AG08395 (cell line): ENCODE data around the gene USHBP1.

ENCODE experiments used
- DNase-seq: peaks from one replicate; pipeline ENCODE4 v3.0.0; 2012; ENCODE audit warnings: mixed read lengths, low spot score

Gene USHBP1

DNA sequence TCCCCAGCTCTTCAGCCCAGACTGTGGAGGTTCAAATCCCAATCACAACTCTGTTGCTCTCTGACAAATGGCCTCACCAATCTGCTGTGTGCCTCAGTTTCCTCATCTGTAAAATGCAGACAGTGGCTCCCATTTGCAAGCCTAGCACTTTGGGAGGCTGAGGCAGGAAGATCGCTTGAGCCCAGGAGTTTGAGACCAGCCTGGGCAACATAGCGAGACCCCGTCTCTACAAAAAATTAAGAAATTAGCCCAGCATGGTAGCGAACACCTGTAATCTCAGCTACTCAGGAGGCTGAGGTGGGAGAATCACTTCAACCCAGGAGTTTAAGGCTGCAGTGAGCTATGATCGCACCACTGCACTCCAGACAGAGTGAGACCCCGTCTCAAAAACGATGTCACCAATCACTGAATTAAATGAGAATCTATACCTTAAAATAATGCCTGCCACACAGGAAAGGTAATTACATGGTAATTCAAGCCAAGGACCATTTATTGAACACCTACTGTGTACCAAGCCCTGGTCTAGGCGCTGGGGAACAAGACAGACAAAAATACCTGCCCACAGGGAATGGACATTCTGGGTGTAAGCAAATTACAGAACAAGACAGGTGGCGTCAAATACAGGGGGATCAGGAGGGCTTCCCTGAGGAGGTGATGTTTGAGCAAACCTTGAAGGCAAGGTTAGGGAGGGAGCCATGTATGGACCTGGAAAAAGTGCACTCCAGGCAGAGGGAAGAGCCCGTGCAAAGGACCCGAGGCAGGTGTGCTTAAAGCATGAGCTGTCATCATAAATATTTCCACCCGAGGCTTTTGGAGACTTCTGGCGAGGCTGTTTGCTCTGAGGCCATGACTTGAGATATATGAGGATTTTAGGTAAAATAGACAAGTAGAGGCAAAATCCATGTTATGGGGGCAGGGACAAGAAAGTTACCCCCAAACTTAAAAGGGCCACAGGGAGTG is 26.5 kb downstream of the USHBP1 start:
- DNase-seq, result no peak

DNA sequence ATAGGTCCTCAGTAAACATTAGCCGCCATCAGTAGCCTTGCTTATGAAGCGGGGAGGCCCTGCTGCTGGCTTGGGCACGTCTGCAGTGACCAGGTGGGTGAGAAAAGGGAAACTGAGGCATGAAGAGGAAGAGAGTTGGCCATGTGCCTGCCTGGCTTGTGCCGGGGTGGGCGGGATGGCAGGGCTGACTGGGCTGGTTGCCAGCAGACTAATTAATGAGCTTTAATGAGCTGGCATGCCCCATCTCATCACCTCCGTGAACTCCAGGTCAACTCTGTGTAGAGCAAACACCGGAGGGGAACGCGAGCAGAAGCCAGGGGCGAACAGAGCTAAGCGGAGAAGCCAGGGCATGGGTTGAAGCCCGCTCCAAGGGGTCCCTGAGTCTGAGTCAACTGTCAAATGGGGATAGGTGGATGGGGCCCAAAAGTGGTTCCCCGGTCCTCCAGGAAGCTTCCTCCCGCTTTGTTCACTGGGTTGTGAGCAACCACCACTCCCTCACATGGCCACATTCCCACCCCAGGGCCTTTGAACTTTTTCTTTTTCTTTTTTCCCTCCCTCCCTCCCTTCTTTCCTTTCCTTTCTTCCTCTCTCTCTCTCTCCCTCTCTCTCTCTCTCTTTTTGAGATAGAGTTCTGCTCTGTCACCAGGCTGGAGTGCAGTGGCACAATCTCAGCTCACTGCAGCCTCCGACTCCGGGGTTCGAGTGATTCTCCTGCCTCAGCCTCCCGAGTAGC is 27.6 kb downstream of the USHBP1 start:
- DNase-seq, result no peak

DNA sequence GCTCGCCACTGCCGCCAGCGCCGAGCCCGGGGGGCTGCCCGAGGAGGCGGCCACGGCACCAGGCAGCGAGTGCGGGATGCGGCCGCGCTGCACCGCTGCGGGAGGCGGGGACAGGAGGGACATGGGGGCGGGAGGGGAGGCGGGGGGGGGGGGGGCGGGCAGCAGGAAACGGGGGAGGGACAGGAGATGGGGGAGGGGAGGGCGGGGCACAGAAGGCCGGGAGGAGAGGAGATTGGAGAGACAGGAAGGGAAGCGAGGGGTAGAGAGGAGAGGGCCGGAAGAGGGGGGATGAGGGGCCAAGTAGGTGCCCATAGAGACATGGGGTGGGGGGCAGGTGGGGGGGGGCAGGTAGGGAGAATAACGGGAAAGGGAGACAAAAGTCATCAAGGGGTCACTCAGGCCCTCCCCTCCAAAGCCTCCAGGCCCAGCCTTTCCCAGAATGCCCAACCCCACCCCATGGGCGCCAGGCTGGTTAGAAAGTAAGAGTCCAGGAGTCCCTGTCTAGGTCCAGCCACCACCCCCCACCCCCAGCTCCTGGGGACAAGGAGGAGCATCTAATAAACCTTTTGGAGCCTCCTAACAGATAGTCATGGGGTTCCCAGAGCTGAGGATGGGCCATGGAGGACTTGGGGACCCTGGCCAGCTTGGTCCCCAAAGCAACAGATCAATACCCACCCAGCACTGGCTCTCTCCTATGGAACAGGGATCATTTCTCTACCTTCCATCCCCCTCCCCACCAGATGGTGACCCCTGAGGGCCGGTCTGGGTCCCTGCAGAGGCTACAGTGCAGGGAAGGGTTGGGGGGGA is 28.4 kb downstream of the USHBP1 start:
- DNase-seq, result no peak

DNA sequence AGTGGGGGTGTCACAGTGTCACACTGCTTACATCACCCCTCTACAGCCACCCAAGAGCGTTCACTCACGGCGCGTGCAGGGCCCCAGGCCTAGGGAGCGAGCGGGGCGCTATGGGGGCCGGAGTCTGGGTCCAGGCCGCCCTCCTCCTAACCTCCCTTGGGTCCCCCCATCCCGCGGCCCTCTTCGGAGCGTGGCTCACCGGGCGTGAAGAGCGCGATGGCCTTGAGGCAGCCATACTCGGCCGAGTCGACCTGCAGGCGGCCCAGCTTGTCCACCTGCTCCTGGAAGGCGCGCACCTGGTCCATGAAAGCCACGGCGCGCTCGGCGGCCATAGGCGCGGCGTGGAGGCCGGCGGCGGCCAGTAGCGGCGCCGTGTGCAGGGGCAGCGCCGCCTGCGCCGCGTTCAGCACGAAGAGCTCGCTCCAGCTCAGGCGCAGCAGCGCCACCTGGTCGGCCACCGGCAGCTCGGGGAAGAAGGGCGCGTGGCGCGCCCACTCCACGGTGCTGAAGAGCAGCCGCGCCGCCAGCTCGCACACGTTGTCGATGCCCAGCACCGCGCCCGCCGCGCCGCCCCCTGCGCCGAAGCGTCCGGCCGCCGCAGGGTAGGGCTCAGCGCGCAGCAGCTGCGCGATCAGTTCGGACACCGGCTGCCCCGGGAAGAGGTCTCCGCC is 29.1 kb downstream of the USHBP1 start:
- DNase-seq, result peak; percentile 47

DNA sequence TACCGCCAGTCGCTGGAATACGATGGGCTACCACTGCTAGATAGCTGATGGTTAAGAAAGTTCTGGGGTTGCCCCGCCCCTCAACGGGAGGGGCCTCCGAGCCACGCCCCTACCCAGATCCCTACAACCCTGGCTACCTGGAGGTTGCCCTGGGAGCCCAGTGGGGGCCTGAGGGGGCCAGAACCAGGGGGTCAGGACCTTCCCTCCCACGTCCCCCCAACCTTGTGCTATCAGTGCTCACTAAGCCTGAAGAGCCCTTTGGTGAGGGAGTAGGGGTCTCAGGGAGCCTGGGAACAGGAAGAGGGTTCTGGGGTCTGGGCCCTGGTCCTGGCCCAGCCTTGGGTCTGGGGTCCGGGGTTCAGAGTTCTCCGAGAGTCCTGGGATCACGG is 29.6 kb downstream of the USHBP1 start:
- peak; percentile 58 for DNase-seq

DNA sequence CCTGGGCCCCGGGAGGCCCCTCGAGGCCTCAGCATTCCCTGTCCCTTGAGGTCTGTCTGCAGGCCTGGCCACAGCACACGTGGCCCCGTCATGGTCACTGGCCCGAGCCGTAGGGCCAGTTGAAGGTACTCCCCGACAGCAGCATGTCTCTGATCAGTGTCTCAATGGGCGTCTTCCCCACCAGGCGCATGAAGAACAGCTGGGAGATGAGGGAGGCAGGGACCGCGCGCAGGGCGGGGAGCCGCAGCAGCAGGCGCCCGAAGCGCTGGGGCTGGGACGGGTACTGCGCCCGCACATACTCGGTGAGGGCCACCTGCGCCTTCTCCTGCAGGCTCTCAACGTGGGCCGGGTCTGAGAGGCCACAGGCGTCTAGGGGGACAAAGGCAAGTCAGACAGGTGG is 32.3 kb downstream of the USHBP1 start:
- no peak for DNase-seq

DNA sequence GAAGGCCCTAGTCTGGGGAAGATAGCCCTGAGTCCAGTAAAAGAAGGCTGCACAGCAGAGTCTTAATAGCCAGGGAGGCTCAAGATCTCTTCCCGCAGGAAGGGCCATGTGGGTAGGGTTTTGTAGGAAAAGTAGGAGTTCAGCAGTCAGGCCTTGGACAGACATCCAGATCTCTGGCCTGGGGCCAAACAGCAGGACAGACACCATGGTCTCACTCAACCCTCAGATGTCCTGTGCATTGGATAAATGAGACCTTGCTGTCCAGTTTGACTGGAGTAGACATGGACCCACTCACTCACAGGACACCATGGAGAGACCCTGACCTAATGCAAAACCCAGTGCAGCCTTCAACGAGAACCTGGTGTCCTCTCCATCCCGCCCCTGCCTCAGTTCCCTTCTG is 34.7 kb downstream of the USHBP1 start:
- no peak for DNase-seq

DNA sequence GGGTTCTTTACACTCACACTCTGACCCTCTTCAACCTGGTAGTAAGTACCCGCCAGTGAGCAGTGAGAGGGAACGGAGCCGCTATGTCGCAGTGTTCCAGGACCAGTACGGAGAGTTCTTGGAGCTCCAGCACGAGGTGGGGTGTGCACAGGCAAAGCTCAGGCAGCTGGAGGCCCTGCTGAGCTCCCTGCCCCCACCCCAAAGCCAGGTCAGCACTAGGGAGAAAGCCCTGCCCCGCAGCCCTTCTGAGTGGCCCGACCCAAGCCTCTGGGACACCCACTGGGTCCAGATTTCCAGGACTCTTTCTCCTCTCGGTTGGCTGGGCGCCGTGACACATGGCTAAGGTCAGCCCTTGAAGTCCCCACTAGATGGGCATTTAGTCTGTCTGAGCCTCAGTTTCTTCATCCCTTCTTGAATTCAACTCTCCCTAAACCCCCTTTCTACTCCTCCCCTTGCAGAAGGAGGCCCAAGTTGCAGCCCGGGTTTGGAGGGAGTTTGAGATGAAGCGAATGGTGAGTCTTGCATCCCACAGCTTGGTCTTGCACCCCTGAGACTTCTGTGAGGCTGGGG is 36.7 kb downstream of the USHBP1 start:
- DNase-seq, result no peak

DNA sequence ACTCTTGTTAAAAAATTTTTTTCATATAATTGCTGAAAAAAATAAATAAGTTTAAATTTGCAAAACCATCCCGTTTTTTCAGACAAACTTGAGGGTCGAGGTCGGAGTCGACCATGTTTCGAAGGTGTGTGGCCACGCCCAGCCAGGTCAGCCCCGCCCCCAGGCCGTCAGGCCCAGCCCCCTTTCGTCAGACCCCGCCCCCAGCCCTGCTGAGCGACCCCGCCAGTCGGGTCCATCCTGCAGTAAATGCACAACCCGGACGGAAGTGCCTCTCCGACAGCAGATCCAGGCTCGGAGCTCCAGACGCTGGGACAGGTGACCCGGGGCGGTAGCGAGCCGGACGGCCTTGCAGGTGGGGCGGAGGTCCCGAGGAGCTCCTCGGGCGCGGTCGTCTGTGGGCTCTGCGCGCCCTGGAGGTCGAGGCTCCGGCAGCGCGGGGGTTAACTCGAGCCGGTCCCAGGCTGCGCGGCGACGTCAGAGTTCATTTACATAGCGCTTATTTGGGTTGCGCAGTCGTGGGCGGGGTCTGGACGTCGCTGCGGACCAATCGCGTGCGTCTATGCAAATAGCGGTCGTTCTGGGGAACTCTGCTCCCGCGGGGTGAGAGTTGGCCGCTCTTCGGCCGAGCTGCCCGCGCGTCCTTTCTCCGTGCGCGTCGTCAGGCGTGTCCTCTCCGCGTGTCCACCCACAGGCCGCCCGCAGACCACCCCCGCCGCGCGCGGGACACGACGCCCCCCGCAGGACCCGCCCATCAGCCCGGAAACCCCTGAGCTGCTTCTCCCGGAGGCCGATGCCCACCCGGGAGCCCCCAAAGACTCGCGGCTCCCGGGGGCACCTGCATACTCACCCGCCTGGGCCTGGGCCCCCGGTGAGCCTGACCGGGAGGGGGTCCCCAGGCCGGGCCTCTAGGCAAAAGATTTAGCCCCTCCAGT is 38.3 kb downstream of the USHBP1 start, which contains the start of gene OCEL1:
Gene OCEL1, plus strand, starts transcription at position 225 of the 932 bp plus-strand sequence. Its CDS starts 22 bp downstream, at position 247.
- peak; percentile 97 for DNase-seq

DNA sequence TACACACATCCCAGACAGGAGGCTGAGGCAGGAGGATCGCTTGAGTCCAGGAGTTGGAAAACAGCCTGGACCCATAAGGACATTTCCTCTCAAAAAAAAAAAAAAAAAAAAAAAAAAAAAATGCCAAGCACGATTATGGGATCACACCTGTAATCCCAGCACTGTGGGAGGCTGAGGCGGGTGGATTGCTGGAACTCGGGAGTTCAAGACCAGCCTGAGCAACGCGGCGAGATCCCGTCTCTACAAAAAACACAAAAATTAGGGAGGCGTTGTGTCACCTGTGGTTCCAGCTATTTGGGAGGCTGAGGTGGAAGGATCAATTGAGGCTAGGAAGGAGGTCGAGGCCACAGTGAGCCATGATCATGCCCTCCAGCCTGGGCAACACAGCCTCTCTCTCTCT is 39.5 kb downstream of the USHBP1 start:
- no peak for DNase-seq

DNA sequence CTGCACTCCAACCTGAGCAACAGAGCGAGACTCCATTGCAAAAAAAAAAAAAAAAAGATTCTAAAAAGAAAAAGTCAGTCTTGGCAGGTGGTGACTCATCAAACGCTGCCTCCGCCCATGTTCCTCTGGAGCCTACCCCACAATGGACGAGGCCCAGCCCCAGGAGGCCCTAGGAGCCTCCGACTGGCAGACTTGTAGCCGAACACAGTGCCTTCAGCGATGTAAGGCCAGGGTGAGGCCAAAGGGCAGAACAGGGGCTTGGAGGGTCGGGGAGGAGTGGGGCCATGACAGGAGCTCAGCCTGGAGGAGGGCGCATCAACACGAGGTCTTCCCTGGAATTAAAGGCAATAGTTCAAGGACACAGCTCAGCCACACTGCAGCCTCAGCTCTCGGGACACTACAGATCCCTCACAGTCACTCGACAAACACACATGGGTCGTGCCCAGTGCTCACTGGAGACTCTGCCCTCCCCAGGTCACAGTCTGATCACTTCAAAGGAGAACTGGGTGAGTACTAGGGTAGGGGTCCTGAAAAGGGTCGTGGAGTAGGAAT is 44.3 kb downstream of the USHBP1 start:
- peak; percentile 71 for DNase-seq

DNA sequence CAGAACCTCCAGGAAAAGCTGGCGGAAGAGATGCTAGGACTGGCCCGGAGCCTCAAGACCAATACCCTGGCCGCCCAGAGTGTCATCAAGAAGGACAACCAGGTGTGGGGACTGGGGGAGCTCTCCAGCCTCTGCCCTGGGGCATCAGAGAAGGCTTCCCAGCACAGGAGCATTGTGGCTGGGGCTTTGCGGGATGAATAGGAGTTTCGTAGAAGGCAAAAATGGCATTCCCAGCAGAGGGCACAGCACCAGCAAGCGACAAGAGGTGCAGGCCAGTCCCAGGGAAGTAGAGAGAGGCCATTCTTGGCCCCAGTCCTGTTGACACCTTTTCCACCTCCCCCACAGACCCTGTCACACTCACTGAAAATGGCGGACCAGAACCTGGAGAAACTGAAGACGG is 45.3 kb downstream of the USHBP1 start:
- DNase-seq, result no peak

DNA sequence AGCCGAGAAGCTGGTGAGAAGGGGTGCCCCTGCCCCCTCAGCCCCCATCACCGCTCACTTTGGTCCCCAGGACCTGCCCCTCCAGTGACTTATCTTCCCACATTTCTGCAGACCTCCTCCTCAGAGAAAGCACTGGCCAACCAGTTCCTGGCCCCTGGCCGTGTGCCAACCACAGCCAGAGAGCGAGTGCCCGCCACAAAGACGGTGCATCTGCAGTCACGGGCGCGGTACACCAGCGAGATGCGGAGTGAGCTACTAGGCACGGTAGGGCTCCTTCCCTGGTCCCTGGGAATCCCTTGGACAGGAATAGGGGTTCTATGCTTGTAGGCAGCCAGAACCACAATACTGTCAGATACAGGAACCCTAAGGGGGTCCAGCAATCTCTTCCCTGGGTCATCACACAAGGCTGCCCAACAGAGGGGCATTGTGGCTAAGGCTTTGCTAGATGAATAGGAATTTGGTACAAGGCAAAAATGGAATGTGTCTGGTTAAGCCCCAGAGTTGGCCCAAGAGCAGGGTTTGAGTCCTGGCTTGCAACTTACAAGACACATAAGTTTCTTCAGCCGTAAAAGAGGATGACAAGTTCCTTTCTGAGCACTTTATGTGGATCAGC is 48.4 kb downstream of the USHBP1 start:
- DNase-seq, result no peak

DNA sequence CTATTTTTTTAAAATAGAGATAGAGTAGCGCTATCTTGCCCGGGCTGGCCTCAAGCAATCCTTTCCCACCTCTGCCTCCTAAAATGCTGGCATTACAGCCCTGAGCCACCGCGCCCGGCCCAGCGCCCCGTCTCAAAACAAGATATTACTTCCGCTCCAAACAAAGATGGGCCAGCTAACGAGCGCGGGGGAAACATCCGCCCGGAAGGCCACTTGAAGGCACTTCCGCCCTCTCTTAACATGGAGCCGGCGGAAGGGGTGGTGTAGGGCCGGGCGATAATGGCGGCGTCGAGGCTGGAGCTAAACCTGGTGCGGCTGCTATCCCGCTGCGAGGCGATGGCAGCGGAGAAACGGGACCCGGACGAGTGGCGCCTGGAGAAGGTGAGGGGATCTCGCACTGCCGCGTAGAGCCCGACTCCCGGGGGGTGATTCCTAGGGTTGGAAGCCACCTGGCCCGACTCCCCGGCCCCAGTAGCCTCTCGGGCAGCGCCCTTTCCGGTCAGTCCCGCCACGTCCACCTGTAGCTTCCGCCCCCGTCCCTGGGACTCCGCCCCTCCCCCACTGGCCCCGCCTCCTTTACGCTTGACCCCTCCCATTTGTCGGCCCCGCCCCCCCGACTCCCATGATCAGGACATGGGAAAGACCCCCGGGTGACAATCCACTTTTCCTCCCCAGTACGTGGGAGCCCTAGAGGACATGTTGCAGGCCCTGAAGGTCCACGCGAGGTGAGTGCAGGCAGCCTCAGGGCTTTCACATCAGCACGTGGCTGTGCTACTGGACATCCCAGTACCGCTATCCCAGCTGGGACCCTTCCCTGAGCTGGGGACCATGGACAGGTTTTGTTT is 49.2 kb downstream of the USHBP1 start, which contains the start of gene USE1:
Gene USE1, plus strand, starts transcription at position 231 of the 845 bp plus-strand sequence. Its CDS starts 49 bp downstream, at position 280.
- peak; percentile 93 for DNase-seq

DNA sequence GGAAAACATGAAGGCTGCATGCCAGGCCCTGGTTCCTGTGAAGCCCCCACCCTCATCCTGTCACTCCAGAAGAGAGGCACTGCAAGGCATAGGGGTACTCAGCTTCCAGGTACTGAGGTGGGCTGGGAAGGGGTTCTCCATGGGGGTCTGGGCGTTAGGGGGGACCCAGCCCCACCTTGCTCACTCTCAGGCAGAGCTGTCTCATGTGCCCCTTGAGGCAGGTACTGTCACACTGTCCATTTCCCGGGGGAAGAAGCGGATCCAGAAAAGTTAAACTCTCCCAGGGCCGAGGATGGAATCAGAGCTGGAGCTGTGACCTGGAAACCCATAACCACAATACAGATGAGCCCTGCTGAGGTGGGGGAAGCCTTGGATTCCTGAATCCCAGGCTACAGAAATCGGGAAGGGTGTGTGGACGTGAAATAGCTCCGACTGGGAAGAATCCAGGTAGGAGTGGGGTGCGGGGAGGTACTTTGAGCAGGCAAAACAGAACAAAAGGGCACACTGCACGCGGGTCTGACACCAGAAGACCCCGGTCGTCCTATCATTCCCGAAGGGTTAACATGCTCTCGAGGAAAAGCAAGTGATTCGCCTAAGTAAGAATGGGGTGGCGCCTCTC is 49.9 kb downstream of the USHBP1 start:
- no peak for DNase-seq

DNA sequence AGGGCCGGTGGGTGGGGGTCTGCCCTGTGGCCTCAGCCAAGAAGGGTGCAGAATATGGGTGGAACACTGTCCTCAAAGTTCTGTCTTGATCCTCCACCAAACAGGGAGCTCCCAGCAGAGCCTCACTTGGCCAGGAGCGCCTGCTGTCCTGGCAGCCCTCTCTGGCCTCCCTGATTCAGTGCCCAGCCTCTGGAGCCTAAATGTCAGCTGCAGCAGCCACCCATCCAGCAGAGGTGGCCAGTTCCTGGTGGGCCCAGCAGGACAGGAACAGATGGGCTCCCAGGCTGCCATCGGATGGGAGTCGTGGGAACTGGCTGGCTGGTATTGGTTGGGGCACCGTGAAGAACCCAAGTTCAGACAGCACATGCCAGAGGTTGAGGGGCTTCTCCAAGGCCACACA is 51.2 kb downstream of the USHBP1 start:
- no peak for DNase-seq

DNA sequence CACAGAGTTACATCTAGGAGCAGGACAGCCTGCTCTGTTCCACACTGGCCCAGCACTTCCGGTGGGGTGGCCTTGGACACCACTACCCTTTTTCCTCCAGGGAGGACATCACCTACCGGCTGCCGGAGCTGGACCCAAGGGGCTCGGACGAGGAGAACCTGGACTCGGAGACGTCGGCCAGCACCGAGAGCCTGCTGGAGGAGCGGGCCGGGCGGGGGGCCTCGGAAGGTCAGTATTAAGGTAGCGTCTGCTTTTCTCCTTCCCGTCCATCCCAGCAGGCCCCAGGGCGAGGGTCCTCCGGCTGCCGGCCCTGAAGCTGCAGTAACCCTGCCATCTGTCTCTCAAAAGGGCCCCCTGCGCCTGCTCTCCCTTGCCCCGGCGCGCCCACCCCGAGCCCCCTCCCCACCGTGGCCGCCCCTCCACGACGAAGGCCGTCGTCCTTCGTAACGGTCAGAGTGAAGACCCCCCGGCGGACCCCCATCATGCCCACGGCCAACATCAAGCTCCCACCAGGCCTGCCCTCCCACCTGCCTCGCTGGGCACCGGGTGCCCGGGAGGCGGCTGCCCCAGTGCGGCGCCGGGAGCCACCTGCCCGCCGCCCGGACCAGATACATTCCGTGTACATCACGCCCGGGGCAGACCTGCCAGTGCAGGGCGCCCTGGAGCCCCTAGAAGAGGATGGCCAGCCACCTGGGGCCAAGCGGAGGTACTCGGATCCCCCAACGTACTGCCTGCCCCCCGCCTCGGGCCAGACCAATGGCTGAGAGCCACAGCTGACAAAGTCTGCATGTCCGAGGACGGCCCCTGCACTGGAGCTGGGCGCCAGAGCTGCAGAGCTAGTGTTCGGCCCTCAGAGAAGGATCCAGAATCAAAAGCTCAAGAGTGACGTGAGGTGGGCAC is 52.7 kb downstream of the USHBP1 start:
- no peak for DNase-seq
